Activated CD4-positive, alpha-beta memory T cell treated with anti-CD3 and anti-CD28 coated beads for 36 hours (primary cell): ENCODE data around the gene KIF1B. TPM values are rescaled to one million over a fixed set of nuclear protein-coding genes. Genes with fewer than 3 reads are reported as not detected.

ENCODE experiments used
- CTCF ChIA-PET: fragments of 350-600 bp; sonication (Branson Sonifier 250); formaldehyde crosslinking; loops from one replicate; lab custom pipeline; 2021; ENCODE audit warnings: antibody characterized with exemption, inconsistent platforms; lab: Charles Lee
- POLR2A ChIA-PET: fragments of 350-600 bp; sonication (Branson Sonifier 250); formaldehyde crosslinking; loops from one replicate; lab custom pipeline; 2021; ENCODE audit warnings: antibody characterized with exemption; lab: Charles Lee
- DNase-seq: peaks from one replicate; pipeline ENCODE4 v3.0.0-alpha.2; 2020
- H3K27ac Mint-ChIP-seq: one replicate; pipeline ENCODE4 v1.8.0; 2021; ENCODE audit warnings: mixed read lengths
- H3K27me3 Mint-ChIP-seq: one replicate; pipeline ENCODE4 v1.8.0; 2021; ENCODE audit warnings: mixed read lengths
- H3K36me3 Mint-ChIP-seq: one replicate; pipeline ENCODE4 v1.8.0; 2021; ENCODE audit warnings: mixed read lengths
- H3K4me1 Mint-ChIP-seq: one replicate; pipeline ENCODE4 v1.8.0; 2021; ENCODE audit warnings: low read depth, mixed read lengths
- H3K4me3 Mint-ChIP-seq: one replicate; pipeline ENCODE4 v1.8.0; 2021; ENCODE audit warnings: mild to moderate bottlenecking, mixed read lengths
- H3K9me3 Mint-ChIP-seq: one replicate; pipeline ENCODE4 v1.8.0; 2021; ENCODE audit warnings: mixed read lengths
- intact Hi-C: fragments of 100-400 bp; cut with micrococcal nuclease; formaldehyde crosslinking; loops from one replicate; pipeline ENCODE4 v1.15.1; 2023
- total RNA-seq, 2 experiments: library from RNA; stranded (reverse); gene quantifications; one replicate each; pipeline ENCODE4 v1.2.3, GENCODE V29; 2021

The KIF1B gene
- total RNA-seq, 2 experiments from 2014 or later = 16.8 to 17.4 TPM

DNA sequence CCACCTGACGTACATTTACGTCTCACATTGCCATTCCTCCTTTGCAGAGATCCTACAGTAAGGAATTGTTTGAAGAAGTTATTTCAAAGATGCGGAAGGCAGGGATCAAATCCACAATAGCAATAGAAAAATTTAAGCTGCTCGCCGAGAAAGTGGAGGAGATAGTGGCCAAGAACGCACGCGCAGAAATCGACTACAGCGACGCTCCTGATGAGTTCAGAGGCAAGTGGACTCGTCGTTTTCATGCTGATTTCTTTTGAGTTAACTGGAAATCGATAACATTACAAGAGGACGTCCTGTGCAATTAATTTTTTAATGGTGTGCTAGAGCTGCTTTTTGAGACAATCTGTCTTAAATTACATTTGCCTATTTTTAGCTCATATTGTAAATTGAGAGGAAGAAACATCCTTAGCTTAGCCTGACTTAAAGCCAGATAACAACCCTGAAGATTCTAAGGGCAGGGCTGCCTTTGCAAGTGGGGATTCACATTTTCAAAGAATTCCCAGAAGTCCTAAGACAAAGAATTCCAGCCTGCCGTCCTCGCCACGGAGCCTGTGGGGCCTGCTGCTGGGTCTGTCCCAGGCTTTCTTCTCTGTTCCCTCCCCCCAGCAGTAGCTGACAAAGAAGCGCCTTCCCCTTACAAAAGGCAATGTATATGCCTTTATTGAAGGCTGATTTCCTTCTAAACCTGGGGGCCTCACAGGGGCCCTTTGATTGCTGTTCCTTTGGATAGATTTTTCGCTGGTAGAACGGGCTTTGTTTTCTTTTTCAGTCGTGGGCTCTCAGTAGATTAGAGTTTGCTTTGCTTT is 31.6 kb upstream of the KIF1B start:
- Mint-ChIP-seq H3K4me3 (no peak overlapping the region), H3K4me1 (peaks cover 5% of the 10 kb centered on the region), H3K9me3 (no peaks in the 10 kb centered on the region), H3K27me3 (no peaks in the 10 kb centered on the region), H3K36me3 (peaks cover 29% of the 10 kb centered on the region), H3K27ac (no peak overlapping the region)
- ChIA-PET POLR2A (no interaction called here), CTCF (no interaction called here)
- intact Hi-C loops = no loop called here
- DNase-seq = no peak

DNA sequence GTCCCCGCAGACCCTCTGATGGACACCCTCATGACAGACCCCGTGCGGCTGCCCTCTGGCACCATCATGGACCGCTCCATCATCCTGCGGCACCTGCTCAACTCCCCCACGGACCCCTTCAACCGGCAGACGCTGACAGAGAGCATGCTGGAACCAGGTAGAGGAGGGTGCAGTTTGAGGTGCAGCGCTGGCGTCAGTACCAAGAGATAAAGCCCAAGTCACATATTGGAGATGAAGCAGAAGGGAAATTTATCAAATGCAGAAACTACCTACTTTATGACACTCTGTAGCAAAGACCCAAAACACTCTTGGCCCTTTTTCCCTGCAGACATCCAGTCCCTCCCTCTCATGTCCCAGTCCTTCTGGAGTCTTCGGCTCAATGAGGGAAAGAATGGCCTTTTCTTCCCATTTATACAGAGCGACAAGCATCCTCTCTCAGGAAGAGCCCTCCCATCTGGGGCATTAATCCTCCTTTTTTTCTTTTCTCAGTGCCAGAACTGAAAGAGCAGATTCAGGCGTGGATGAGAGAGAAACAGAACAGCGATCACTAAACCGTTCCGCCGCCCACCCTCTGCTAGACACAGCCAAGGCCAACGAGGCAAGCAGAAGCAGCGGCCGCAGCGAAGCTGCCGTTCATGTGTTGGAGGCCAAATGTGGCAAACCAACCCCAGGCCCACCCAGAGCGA is 30.8 kb upstream of the KIF1B start:
- no peaks in the 10 kb centered on the region for H3K27me3 Mint-ChIP-seq
- H3K36me3 Mint-ChIP-seq = peaks cover 26% of the 10 kb centered on the region
- H3K9me3 Mint-ChIP-seq = no peaks in the 10 kb centered on the region
- CTCF ChIA-PET = no interaction called here
- POLR2A ChIA-PET = no interaction called here
- intact Hi-C loops = no loop called here
- peaks cover 5% of the 10 kb centered on the region for H3K4me1 Mint-ChIP-seq
- no peak overlapping the region for H3K4me3 Mint-ChIP-seq
- no peak overlapping the region for H3K27ac Mint-ChIP-seq
- no peak for DNase-seq

DNA sequence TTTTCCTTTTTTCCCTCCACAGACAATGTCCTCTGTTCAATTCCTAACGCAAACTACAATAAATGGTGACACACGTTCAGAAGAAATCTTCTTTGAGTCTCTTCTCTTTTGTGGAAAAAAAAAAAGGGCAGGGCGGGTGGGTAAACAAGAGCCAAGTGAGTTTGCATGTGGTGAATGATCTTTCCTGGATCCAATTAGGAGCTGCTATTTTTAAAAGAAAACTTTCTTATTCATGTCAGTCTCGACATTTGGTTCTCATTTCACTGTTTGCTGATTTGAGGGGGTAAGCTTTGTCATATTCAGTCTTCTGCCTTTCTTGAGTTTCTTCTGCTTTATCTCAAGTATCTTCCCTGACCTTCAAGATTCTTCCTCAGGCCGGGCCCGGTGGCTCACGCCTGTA is 29.2 kb upstream of the KIF1B start:
- no peaks in the 10 kb centered on the region for H3K27me3 Mint-ChIP-seq
- H3K9me3 Mint-ChIP-seq = no peaks in the 10 kb centered on the region
- ChIA-PET CTCF (no interaction called here), POLR2A (no interaction called here)
- H3K36me3 Mint-ChIP-seq = peaks cover 15% of the 10 kb centered on the region
- peaks cover 5% of the 10 kb centered on the region for H3K4me1 Mint-ChIP-seq
- no peak overlapping the region for H3K4me3 Mint-ChIP-seq
- H3K27ac Mint-ChIP-seq = no peak overlapping the region
- no peak for DNase-seq
- intact Hi-C loops = no loop called here

DNA sequence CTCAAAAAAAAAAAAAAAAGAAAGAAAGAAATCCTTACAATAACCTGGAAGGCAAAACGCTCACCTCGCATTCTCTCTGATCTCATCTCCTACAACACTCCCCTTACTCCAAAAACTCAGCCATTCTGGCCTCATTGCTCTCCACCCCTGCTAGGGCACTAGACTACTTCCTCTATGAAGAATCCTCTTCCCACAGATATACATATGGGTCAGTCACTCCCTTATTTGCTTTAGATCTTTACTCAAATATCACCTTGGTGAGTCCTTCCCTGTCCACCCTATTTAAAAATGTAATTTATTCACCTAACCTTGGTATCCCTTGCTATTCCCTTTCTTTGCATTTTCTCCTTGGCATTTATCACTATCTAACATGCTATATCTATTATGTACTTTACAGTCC is 24.6 kb upstream of the KIF1B start:
- DNase-seq = no peak
- H3K36me3 Mint-ChIP-seq = peaks cover 3% of the 10 kb centered on the region
- peaks cover 5% of the 10 kb centered on the region for H3K4me1 Mint-ChIP-seq
- intact Hi-C loops = loop anchor here (2.0 kb wide), 1 partner anchor 15 kb away; no protein-coding TSS in a partner anchor
- CTCF ChIA-PET = no interaction called here
- H3K4me3 Mint-ChIP-seq = no peak overlapping the region
- H3K27me3 Mint-ChIP-seq = no peaks in the 10 kb centered on the region
- no peak overlapping the region for H3K27ac Mint-ChIP-seq
- POLR2A ChIA-PET = no interaction called here
- peaks cover 2% of the 10 kb centered on the region for H3K9me3 Mint-ChIP-seq

DNA sequence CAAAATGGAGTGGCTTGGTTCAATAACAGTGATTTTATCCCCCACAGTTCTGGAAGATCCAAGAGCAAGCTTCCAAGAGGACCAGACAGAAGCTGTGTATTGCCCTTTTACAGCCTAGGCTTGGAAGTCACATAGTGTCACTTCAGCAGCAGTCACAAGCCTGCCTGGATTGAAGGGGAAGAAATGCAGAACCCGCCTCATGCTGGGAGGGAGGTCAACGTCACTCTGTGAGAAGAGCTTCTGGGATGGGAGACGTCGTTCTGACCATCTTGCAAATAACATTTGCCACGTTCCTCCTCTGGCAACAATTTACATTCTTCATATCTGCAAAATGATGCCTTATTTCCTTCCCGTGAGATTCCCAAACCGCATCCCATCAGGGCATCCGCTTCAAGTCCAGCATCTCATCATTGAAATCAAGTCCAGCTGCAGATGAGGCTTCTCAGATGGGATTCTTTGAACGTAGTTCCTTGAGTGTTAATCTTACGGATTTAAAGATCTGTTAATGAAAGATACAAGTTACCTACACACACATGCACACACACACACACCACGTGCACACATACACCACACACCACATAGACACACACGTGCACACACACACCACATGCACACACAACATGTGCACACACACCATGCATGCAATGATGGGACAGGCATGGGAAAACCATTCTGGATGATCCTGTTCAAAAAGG is 23.9 kb upstream of the KIF1B start:
- Mint-ChIP-seq H3K4me1 (peaks cover 5% of the 10 kb centered on the region), H3K9me3 (peaks cover 2% of the 10 kb centered on the region), H3K27ac (no peak overlapping the region), H3K27me3 (no peaks in the 10 kb centered on the region), H3K36me3 (no peaks in the 10 kb centered on the region), H3K4me3 (no peak overlapping the region)
- CTCF ChIA-PET = interaction anchor here (1.3 kb wide), 1 partner anchor 24 kb away, joined by 4 read pairs; the partner anchor contains the start of gene KIF1B
- POLR2A ChIA-PET = no interaction called here
- intact Hi-C loops = loop anchor here (2.0 kb wide), 1 partner anchor 16 kb away; no protein-coding TSS in a partner anchor
- DNase-seq = no peak

DNA sequence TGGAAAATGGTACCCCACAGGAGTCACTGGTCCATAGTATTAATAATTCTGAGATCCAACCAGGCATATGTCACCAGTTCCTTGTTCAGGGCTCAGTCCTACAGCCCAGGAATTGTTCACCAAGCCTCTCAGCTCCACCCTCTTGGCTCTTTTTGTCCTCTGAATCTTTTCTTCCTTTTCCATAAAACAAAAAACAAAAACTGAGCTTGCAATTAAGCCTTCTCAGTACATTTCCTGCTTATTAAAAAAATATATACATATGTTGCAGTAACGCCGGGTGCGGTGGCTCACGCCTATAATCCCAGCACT is 23.4 kb upstream of the KIF1B start:
- Mint-ChIP-seq H3K4me3 (no peak overlapping the region), H3K27ac (no peak overlapping the region), H3K9me3 (peaks cover 2% of the 10 kb centered on the region), H3K27me3 (no peaks in the 10 kb centered on the region), H3K4me1 (peaks cover 5% of the 10 kb centered on the region), H3K36me3 (no peaks in the 10 kb centered on the region)
- DNase-seq = no peak
- POLR2A ChIA-PET = no interaction called here
- intact Hi-C loops = loop anchor here (2.0 kb wide), 1 partner anchor 16 kb away; no protein-coding TSS in a partner anchor
- CTCF ChIA-PET = interaction anchor here (1.3 kb wide), 1 partner anchor 23 kb away, joined by 4 read pairs; the partner anchor contains the start of gene KIF1B

DNA sequence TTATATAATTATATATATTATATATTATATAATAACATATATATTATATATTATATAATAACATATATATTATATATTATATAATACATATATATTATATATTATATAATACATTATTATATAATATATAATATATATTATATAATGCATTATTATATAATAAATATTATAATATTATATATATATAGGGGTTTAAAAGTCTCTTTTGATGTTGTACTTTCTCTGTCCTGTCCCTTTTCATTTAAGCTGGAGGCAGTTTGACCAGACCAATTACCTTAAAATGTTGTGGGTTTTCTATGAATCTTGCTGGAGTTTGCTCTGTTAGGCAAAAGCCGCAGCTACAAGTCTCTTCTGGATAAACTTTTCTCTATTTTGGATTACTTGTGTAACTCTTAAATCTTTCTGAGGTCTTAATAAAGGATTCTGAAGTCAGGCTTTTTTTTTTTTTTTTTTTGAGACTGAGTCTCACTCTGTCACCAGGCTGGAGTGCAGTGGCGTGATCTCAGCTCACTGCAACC is 22.2 kb upstream of the KIF1B start:
- DNase-seq = no peak
- intact Hi-C loops = no loop called here
- CTCF ChIA-PET = no interaction called here
- H3K27ac Mint-ChIP-seq = no peak overlapping the region
- H3K4me1 Mint-ChIP-seq = no peaks in the 10 kb centered on the region
- H3K9me3 Mint-ChIP-seq = peaks cover 2% of the 10 kb centered on the region
- POLR2A ChIA-PET = no interaction called here
- H3K4me3 Mint-ChIP-seq = no peak overlapping the region
- H3K36me3 Mint-ChIP-seq = no peaks in the 10 kb centered on the region
- H3K27me3 Mint-ChIP-seq = no peaks in the 10 kb centered on the region

DNA sequence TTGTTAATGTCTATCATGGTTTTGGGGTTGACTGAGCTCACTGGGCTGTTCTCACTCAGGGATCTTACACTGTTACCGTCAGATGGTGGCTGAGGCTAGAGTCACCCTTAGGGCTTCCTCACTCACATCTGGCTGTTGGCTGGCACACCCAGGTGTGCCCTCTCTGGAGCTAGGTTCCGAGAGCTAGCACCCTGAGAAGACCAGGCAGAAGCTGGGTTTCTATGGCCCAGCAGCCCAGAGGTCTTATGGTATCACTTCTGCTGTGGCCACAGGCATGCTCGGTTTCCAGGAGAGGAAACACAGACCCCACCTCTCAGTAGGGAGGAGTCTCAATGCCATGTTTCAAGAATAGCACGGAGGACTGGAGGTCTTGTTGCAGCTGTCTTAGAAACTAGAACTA is 20.7 kb upstream of the KIF1B start:
- ChIA-PET POLR2A (interaction anchor here (0.9 kb wide), 1 partner anchor 20 kb away, joined by 4 read pairs; no protein-coding TSS in a partner anchor), CTCF (interaction anchor here (1.0 kb wide), 2 partner anchors 21 to 240 kb away, joined by 3 read pairs; partner anchors contain the start of gene KIF1B)
- DNase-seq = no peak
- Mint-ChIP-seq H3K4me3 (no peak overlapping the region), H3K4me1 (no peaks in the 10 kb centered on the region), H3K36me3 (no peaks in the 10 kb centered on the region), H3K27me3 (no peaks in the 10 kb centered on the region), H3K9me3 (peaks cover 2% of the 10 kb centered on the region), H3K27ac (no peak overlapping the region)
- intact Hi-C loops = no loop called here

DNA sequence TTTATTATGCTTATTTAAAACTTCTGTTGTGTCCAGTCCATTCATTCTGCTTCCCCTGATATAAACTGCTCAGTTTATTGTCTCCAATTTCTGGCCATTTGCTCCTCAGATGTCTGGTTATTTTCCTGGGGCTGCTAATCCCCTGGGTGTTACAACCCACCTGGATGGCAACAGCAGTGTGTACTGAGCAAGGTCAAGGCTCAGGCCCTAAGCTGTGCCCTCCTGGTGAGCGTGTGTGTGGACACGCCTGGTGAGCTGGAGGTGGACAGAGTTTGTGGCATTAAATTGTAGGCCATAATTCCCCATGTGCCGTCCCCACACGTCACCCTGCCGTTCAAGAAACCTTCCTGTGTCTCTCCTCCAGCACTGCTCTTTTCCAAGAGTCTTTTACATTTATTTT is 18.1 kb upstream of the KIF1B start:
- Mint-ChIP-seq H3K27ac (no peak overlapping the region), H3K27me3 (no peaks in the 10 kb centered on the region), H3K36me3 (no peaks in the 10 kb centered on the region), H3K9me3 (peaks cover 2% of the 10 kb centered on the region), H3K4me1 (no peaks in the 10 kb centered on the region), H3K4me3 (no peak overlapping the region)
- POLR2A ChIA-PET = no interaction called here
- CTCF ChIA-PET = interaction anchor here (3.2 kb wide), 1 partner anchor 18 kb away, joined by 14 read pairs; the partner anchor contains the start of gene KIF1B
- DNase-seq = no peak
- intact Hi-C loops = no loop called here

DNA sequence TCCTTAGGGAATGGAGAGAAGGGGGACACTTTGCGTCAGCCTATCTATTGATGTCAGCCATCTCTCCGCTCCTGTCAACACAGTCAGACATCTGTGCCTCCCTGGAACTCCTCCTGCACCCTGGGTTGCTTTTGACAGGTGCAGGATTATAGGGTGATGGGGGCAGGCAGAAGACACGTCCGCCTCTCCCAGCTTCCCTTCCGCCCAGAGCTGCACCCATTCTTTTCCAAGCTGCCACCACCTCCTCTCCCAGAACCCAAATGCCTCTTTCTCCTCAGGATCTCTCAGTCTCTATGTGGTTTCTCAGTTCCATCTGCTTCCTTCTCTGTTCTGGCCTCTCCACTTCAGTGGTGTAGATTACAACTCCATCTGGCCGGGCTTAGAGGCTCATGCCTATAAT is 17.1 kb upstream of the KIF1B start:
- Mint-ChIP-seq H3K4me3 (no peak overlapping the region), H3K4me1 (no peaks in the 10 kb centered on the region), H3K27ac (no peak overlapping the region), H3K9me3 (peaks cover under 1% of the 10 kb centered on the region), H3K36me3 (no peaks in the 10 kb centered on the region), H3K27me3 (no peaks in the 10 kb centered on the region)
- intact Hi-C loops = no loop called here
- ChIA-PET POLR2A (no interaction called here), CTCF (interaction anchor here (3.2 kb wide), 1 partner anchor 17 kb away, joined by 14 read pairs; the partner anchor contains the start of gene KIF1B)
- no peak for DNase-seq

DNA sequence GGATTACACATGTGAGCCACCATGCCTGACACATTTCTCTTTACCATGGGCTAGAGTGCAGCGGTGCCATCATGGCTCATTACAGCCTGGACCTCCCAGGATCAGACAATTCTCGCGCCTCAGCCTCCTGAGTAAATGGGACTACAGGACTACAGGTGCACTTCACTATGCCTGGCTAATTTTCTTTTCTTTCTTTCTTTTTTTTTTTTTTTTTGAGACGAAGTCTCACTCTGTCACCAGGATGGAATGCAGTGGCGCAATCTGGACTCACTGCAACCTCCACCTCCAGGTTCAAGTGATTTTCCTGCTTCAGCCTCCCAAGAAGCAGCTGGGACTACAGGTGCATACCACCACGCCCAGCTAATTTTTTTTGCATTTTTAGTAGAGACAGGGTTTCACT is 14.8 kb upstream of the KIF1B start:
- POLR2A ChIA-PET = no interaction called here
- H3K27ac Mint-ChIP-seq = no peak overlapping the region
- no peak overlapping the region for H3K4me3 Mint-ChIP-seq
- no peaks in the 10 kb centered on the region for H3K27me3 Mint-ChIP-seq
- H3K4me1 Mint-ChIP-seq = no peaks in the 10 kb centered on the region
- H3K9me3 Mint-ChIP-seq = no peaks in the 10 kb centered on the region
- CTCF ChIA-PET = no interaction called here
- intact Hi-C loops = no loop called here
- no peak for DNase-seq
- no peaks in the 10 kb centered on the region for H3K36me3 Mint-ChIP-seq

DNA sequence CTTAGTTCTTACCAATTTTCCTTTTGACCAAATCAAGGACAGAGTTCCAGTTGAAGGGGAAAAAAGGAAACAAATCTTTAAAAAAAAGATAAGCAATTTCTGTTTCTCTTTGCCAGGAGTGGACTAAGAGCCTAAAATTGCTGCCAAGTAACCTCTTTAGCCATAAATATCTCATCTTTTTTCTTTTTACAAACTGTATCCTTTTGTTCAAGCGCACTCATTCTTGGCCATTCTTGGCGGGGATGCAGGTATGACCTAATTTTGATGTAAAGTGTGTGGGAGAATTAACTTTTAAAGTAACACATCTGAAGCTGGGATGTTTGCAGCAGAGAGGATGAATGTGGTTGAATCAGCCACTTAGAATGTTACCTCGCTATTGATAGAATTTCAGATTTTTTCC is 13.4 kb upstream of the KIF1B start:
- no peaks in the 10 kb centered on the region for H3K36me3 Mint-ChIP-seq
- H3K4me3 Mint-ChIP-seq = no peak overlapping the region
- no peak overlapping the region for H3K27ac Mint-ChIP-seq
- H3K9me3 Mint-ChIP-seq = no peaks in the 10 kb centered on the region
- no peaks in the 10 kb centered on the region for H3K4me1 Mint-ChIP-seq
- CTCF ChIA-PET = no interaction called here
- intact Hi-C loops = no loop called here
- peaks cover 4% of the 10 kb centered on the region for H3K27me3 Mint-ChIP-seq
- POLR2A ChIA-PET = no interaction called here
- no peak for DNase-seq
